GM18873 (cell line): ENCODE results near the gene FBXO3.
"Not testable (repeated sequence)": the region's sequence is repeated elsewhere in the genome, so short reads cannot be mapped to it uniquely, and the experiment has no call there.

Source experiments
- ATAC-seq: cut with Tn5 transposase; IDR thresholded peaks from one replicate; pipeline ENCODE4 v1.9.1; 2021; ENCODE audit warnings: mild to moderate bottlenecking, moderate library complexity, moderate number of reproducible peaks; ENCODE audit not compliant: unreplicated experiment, low FRiP score

Gene FBXO3

DNA sequence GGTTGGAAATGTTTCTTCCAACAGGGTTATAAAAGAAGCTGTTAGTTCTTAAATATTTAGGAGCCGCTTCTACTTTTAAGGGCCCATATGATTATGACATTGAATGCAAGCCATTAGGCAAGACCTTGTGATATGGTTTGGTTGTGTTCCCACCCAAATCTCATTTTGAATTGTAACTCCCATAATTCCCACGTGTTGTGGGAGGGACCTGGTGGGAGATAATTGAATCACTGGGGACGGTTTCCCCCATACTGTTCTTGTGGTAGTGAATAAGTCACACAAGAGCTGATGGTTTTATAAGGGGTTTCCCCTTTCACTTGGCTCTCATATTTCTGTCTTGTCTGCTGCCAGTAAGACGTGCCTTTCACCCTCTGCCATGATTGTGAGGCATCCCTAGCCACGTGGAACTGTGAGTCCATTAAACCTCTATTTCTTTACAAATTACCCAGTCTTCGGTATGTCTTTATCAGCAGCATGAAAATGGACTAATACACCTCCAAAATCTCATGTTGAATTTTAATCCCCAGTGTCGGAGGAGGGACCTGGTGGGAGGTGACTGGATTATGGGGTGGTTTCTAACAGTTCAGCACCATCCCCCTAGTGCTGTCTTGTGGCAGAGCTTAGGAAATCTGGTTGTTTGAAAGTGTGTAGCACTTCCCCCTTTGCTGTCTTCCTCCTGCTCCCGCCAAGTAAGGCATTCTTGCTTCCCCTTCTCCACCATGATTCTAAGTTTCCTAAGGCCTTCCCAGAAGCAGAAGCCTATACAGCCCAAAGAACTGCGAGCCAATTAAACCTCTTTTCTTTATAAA is 42.4 kb downstream of the FBXO3 start:
- no peak for ATAC-seq

DNA sequence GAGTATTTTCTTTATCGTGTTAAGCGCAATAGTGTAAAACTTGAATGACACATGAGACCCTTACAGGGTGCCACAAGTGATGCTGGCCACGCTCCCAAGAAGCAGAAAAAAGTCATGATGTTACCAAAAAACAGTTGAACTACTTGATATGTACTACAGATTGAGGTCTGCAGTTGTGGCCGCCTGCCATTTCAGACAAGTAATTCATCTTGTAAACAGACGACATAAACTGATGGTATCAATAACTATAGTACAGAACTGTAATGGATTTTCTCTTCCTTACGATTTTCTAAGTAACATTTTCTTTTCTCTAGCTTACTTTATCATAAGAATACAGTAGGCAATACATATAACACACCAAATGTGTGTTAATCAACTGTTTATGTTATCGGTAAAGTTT is 43.6 kb downstream of the FBXO3 start:
- ATAC-seq, result no peak

DNA sequence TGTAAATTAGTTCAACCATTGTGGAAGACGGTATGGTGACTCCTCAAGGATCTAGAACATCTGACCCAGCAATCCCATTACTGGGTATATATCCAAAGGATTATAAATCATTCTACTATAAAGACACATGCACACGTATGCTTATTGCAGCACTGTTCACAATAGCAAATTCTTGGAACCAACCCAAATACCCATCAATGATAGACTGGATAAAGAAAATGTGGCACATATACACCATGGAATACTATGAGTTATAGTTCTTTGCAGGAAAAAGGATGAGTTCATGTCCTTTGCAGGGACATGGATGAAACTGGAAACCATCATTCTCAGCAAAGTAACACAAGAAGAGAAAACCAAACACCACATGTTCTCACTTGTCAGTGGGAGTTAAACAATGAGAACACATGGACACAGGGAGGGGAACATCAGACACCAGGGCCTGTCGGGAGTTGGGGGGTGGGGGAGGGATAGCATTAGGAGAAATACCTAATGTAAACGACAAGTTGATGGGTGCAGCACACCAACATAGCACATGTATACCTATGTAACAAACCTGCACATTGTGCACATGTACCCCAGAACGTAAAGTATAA is 45.2 kb downstream of the FBXO3 start:
- ATAC-seq, result not testable (repeated sequence)

DNA sequence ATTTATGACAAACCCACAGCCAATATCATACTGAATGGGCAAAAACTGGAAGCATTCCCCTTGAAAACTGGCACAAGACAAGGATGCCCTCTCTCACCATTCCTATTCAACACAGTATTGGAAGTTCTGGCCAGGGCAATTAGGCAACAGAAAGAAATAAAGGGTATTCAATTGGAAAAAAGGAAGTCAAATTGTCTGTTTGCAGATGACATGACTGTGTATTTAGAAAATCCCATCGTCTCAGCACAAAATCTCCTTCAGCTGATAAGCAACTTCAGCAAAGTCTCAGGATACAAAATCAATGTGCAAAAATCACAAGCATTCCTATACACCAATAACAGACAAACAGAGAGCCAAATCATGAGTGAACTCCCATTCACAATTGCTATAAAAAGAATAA is 46.8 kb downstream of the FBXO3 start:
- ATAC-seq, result not testable (repeated sequence)

DNA sequence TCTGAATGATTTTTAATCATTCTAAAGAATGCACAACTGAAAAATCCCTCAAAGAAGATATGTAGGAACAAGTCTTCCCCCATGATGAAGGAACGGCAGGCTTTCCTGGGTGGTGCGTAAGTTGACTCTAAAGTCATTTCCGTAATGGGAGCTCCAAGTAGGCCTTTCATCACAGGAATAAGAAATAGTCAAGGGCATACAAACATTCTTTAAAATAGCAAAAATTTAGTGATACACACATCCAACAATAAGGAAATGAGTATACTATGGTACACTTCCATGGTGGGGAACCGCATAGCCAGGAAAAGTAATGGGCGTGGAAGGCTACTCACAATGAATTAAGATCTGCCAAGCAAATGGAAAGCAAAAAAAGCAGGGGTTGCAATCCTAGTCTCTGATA is 48.8 kb downstream of the FBXO3 start:
- no peak for ATAC-seq

DNA sequence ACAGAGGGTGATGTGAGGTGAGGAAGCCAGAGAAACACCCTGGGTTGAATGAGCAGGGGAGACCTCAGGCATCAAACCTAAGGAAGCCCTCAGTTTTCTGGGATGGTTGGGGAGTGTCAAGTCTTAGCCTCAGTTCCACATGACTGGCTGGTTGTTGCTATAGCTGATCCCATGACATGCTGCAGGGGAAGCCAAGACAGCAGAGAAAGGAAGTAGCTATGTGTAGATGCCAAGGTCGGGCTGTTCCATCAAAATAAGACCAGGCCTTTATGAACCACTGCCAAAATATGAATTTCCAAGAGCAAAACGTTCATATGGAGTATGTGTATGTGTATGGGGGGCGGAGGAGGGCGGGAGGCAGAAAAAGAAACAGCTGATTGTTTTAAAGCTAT is 49.7 kb downstream of the FBXO3 start:
- no peak for ATAC-seq

DNA sequence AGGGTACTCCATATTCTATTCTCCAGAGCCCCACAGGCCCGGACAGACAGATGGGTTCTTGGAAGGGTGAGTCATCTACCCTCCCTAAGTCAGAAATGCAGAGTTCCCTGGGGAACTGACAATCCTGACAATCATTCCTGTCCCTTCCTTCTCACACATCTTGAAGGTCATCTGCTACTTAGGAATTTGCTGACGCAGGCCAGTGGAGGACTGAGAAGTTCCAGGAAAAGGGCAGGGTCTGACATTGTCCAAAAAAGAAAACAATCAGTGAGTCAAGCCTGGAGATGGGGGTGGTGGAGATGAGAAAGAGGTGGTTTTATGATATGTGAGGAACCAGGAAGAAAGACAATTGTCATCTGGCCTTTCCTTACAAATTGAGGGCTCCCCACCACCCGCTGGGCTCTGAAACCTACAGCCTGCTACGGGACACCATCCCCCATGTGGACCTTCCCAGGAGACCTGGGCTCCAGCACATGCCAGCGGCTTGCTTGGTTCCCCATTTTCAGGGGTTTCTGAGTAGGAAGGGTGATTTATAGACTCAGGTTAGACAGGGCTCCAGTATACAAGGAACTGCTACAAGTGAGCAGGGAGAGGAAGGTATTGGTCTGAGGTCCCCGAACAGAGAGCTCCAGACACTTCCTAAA is 51.0 kb downstream of the FBXO3 start:
- no peak for ATAC-seq

DNA sequence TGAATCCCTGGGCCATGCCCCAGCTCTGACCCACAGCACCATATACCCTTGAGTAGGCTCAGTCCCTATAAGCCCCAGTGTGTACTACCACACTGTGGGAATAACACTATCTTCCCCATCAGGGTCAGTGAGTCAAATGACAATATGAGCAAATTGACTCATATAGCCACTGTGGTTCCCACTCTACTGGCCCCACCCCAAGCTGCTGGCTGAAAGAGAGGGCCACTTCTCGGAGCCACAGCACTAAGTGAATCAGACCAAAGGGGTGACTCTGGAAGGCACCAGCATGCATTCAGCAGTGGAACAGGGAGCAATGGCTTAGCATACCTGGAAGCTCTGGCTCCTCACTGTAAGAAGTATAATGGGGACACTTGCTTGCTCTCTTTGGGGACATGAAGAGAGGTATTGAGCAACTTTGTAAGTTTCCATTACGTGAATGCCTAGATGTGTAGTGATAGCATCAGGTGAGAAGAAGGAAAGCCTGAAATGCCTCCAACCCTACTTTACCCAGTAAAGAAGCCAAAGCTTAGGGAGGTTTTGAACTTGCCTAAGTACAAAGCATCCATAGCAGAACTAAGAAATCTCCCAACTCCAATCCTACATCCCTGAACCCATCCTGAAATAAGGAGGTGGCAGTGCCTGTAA is 51.6 kb downstream of the FBXO3 start:
- peak; percentile 87 for ATAC-seq

DNA sequence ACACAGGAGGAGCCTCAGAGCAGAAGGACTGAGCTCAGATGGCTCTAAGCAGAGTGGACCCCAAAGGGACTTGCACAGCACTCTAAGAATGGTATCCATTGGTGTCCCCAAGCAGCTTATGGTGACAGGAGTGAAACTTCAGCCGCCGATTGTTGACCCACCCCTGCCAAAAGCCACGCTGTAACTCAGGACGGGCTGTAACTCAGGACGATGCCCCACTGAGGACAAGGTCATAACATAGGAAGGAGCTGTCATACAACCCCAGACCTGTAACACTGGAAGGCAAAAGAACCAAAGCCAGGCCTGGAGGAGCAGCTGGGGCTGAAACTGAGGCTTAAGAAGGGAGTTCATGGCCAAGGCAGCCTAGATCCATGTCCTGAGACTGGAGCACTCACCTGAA is 52.3 kb downstream of the FBXO3 start:
- no peak for ATAC-seq

DNA sequence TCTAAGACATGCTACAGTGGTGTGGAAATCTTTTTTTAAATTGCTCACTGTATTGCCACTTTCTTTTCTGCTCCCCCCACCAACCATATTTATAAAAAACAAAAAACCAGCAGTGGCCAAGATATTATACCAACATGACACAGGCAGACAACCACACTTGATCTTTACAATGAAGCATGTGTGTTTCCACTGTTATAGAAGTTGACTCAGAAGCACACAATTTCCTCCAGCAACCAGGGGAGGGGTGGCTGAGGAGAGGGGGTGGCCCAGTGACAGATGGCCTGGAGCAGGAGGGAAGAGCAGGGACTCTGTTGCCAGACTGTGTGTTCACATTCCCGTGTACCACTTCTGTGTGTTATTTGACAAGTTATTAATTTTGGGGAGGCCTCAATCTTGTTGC is 52.9 kb downstream of the FBXO3 start:
- ATAC-seq, result no peak

DNA sequence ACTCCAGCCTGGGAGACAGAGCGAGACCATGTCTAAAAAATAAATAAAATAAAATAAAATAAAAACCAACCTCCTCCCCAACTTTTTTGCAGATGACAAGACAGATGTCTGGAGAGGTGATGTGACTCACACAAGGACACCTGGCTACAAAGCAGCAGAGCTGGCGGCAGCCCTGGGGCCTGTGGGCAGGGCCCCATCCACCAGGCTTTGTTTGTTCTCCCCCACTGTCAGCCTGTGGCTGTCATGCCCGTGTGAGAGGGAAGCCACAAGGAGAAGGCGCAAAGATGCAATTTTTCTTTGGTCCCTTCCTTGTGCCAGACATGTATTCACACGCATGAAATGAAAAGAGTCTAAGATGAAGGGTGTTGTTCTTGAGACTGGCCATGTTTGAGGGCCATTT is 54.7 kb downstream of the FBXO3 start:
- no peak for ATAC-seq

DNA sequence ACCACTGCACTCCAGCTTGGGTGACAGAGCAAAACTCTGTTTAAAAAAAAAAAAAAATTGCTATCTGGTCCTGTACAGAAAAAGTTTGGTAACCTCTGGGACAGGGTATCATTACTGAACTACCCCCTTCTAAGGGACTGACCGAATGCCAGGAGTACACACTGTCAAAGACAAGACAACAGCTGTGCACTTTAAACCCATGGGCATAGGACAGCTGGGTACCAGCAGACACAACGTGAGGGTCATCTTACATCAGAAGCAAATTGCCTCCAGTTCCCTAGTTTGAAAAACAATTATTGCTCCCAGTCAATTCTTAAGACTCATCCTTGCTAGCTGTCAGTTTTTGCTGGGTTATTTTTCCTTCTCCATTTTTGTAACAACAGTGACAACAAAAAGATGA is 55.9 kb downstream of the FBXO3 start:
- no peak for ATAC-seq

DNA sequence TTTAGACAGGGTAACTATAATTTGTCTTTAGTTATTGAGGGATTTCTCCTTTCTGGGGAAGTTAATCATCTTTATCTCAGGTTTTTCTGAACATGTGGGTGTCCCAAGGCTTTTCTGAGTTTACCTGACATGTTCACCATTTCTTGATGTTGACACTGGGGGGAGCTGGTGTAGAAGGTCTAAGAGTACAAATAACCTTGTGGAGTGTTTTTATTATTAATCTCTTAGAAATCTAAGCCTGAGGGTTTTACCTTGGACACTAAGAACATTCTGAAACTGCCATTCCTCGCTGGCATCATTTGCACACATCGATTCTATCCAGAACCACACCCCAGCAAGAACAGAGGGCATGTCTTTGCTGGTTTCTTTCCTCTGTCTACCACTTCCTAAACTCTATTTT is 58.1 kb downstream of the FBXO3 start:
- no peak for ATAC-seq

DNA sequence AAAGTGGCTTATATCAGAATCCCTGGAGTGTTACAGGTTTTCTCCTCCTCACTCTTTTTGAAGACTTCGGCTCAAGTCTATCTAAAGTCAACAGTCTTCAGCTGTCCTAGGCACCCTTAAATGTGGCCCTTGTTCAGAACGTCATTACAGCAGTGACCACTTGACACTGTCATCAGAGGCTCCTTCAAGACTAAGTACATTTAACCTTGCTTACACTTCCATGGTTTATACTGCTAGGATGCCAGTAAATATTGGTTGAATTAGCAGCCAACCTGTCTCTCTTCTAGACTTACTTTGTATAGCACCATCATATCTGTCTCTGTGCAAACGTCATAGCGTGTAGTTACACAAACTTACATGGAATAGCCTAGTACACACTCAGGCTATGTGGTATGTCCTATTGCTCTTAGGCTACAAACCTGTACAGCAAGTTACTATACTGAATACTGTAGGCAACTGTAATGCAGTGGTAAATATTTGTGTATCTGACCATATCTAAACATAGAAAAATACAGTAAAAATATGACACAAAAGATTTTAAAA is 60.4 kb downstream of the FBXO3 start:
- ATAC-seq, result no peak

DNA sequence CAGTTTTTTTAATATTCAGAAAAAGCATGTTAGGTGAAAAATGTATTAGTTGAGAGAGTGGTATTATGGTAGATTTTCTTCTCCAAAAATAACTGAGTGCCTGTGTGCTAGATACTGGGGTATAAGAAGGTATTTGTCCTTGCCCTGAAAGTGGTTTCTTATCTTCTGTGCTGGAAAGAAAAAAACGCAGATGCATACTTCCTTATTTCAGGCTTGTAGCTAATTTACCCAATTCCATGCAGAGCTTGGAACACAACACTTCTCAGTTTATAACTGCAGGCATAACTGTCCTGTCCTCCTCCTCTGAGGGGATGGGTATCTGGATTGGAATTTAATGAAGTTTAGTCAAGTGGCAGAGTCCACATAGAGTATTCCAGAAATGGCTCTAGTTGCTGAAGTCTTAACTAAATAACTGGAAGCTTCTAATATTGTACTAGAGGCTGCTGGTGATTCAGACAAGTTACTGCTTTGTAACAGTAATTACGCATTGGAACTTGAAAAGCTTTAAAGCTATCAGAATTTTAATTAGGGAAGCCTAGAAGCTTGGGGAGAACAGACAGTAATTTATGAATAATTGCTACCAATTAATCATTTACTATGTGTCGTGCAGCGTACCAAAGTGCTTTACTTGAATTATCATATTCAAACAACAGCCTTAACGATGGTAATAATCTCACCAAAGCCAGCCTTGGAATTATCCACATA is 61.0 kb downstream of the FBXO3 start:
- ATAC-seq, result no peak

DNA sequence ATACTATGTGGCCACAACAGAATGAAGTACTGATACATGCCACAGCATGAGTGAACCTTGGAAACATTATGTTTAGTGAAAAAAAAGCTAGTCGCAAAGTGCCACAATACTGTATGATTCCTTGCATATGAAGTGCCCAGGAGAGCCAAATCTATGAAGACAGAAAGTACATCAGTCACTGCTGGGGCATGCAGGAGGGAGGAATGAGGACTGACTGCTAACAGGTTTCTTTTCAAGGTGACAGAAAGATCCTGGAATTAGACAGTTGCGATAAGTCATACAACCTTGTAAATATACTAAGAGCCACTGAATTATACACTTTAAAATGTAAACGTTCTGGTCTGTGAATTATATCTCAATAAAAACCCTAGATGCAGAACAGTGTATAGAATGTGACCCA is 61.9 kb downstream of the FBXO3 start:
- ATAC-seq, result no peak

DNA sequence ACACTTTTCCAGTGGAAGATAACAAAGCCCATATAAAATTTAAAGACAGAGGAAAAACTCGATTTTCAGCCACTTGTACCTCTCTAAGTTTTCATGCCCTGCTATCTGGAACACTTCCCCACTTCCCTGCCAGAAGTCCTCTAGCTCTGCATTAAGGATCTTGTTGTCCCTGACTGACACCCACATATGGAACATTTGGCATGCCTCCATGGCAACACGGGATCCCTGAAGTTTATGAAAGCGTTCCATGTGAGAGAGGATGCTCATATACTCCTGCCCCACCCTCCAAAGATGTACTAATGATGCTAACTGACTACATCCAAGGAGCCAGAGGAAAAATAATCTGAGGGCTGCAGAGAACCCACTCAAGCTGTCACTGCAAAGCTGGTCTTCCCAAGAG is 64.9 kb downstream of the FBXO3 start:
- ATAC-seq, result no peak

DNA sequence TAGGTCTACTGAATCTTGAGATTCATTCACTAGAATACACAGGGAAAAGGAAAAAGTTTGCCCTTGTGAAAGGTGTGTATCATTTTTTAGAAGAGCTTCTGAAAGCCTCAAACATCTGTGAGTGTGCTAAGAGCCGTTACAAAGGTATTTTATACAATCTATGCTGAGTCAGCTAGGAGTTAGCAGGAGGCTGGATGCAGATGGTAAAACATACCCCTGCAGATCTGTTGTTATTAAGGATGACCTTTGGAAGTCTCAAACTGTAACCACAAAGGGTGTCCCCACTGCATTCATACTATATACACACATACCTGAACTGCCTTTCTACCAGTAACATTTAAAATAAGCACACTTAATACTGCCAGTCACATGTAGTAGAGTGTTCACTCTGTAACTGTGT is 65.3 kb downstream of the FBXO3 start:
- ATAC-seq, result no peak

DNA sequence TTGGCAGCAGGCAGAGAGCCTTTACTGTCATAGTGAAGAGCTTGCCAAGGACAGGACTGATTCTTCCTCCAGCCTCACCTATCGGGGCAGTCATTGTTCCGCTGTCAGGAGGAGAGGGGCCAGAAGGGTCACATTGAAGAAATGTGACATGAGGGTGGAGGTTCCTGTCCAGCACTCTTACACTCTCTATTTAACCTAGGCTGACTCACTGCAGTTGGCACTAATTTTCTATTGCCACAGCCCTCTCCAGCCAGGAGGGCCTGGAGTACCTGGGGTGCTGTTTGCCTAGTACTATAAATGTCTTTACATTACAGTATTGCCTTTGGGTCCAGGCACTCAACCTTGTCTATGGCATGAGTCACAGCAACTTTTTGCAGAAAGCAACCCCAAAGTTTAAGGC is 66.5 kb downstream of the FBXO3 start:
- not testable (repeated sequence) for ATAC-seq

DNA sequence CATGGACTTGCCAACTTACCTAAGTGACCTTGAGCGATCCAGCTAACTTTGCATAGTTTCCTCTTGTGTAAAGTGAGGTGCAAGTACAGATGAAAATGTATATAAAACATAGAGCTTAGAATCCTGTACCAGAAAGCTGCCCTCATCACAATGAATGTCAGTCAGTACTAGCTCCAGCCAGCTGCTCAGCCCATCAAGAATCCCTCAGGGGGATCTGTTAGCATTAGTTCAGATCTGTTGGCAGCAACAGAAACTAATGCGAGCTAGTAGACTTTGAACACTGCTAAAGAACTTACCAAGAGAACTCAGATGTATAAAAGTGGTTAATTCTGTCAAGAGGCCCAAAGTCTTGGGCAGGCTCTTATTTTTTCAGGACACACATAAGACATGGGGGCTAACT is 67.4 kb downstream of the FBXO3 start:
- no peak for ATAC-seq

DNA sequence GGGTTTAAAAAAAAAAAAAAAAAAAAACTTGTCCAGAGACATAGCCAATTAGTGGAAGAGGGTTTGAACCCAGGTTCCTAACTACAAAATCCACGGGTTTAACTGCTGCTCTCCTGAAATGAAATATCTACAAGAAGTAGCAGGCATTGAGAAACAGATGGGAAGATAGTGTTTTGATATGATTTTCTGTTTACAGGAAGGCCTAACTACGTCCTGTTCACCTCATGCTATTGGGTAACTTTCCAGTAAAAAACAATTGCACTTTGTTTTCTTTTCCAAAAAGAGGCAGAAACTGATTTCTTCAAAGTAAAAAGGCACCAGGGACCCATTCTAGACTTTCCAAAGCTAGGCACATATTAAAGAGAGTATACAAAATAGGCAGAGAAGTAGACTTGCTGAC is 67.8 kb downstream of the FBXO3 start:
- no peak for ATAC-seq
